ENCODE data around the gene BPHL. TPM values are rescaled to one million over a fixed set of nuclear protein-coding genes. Genes with fewer than 3 reads are reported as not detected.

The BPHL gene
- total and polyA plus RNA-seq, 2 of the 4 experiments (the other 2 are of a cell fraction) = 14.7 to 16.3 TPM

- H3K14ac ChIP-seq (replicated peaks; ENCODE audit: low read depth, low read length) = no peak overlapping the region
- intact Hi-C loops (cut with micrococcal nuclease) = no loop called here
- no TSS peak for BruUV-seq (replicated peaks)
- ATAC-seq (ENCODE audit: low read depth) (no peak), DNase-seq (no peak)
- H4K5ac ChIP-seq (ENCODE audit: low read depth, low read length) = no peak overlapping the region
- H2BK15ac ChIP-seq (ENCODE audit: low read depth, low read length) = no peak overlapping the region
- H3K9ac ChIP-seq (ENCODE audit: low read depth, low read length) = no peak overlapping the region
- peaks cover 20% of the 10 kb centered on the region; the same call in 1 of the 2 replicates for H3K9me1 ChIP-seq (ENCODE audit: insufficient read depth, low read length)
- no peaks in the 10 kb centered on the region for H3K9me3 ChIP-seq (ENCODE audit: control insufficient read depth, insufficient read depth, low read length)
- no peaks in the 10 kb centered on the region for H3K27me3 ChIP-seq (ENCODE audit: control insufficient read depth, insufficient read depth, low read length)
- no peak overlapping the region for H3K4me2 ChIP-seq (ENCODE audit: low read depth, low read length)
- peaks cover 11% of the 10 kb centered on the region for H4K20me1 ChIP-seq (ENCODE audit: insufficient read depth, low read length)
- H2BK20ac ChIP-seq (ENCODE audit: low read depth, low read length) = no peak overlapping the region
- H3K4me3 ChIP-seq (ENCODE audit: insufficient read depth, low read depth, low read length) = no peak overlapping the region
- H3K23ac ChIP-seq (ENCODE audit: low read depth, low read length) = no peak overlapping the region
- in situ Hi-C loops (cut with MboI; ENCODE audit: low sequenced_read_pairs) = no loop called here
- no peak overlapping the region for H2AFZ ChIP-seq (replicated peaks; ENCODE audit: low read length, poor library complexity)
- no peak overlapping the region for H2AK9ac ChIP-seq (replicated peaks; ENCODE audit: low read depth, low read length, poor library complexity)
- no peak overlapping the region for H2AK5ac ChIP-seq (ENCODE audit: low read depth, low read length)
- H3K4ac ChIP-seq (ENCODE audit: low read depth, low read length) = no peak overlapping the region
- TF ChIP-seq RFX5 (IDR thresholded peaks at IDR 0.05; ENCODE audit: low read depth, low read length) (no peak), ELK1 (IDR thresholded peaks at IDR 0.05; ENCODE audit: borderline replicate concordance, low read depth, low read length) (no peak), MXI1 (IDR thresholded peaks at IDR 0.05; ENCODE audit: borderline replicate concordance, low read depth, low read length) (no peak), NFE2L2 (IDR thresholded peaks at IDR 0.05; ENCODE audit: low read depth, low read length) (no peak), CEBPB (IDR thresholded peaks at IDR 0.05; ENCODE audit: low read depth, low read length) (no peak), MAFK (IDR thresholded peaks at IDR 0.05; ENCODE audit: low read depth, low read length) (no peak), RCOR1 (IDR thresholded peaks at IDR 0.05; ENCODE audit: insufficient replicate concordance, low read length) (no peak), MAZ (IDR thresholded peaks at IDR 0.05; ENCODE audit: borderline replicate concordance, low read depth, low read length) (no peak), SMC3 (IDR thresholded peaks at IDR 0.05; ENCODE audit: low read depth, low read length) (no peak)
- no peak overlapping the region for H2BK120ac ChIP-seq (ENCODE audit: low read depth, low read length)
- H4K91ac ChIP-seq (ENCODE audit: insufficient read depth, low read depth, low read length) = no peak overlapping the region
- H2BK5ac ChIP-seq (ENCODE audit: low read depth, low read length, poor library complexity, severe bottlenecking) = no peak overlapping the region
- H4K8ac ChIP-seq (ENCODE audit: low read depth in 2 of 2, low read length in 2 of 2) = no peak overlapping the region
- CTCF ChIA-PET = no interaction called here
- no CpG with 5 or more reads among the region's 1 CpG for WGBS, 2 experiments (ENCODE audit: extremely low coverage in 2 of 2, insufficient read length in 1 of 2)
- H3K4me1 ChIP-seq (ENCODE audit: control insufficient read depth, insufficient read depth, low read length) = peaks cover 4% of the 10 kb centered on the region
- H3K27ac ChIP-seq (ENCODE audit: insufficient read depth, low read length) = no peak overlapping the region
- no peak overlapping the region for H3K18ac ChIP-seq (ENCODE audit: low read depth, low read length)
- dilution Hi-C loops (cut with HindIII; ENCODE audit: low sequenced_read_pairs, unreplicated experiment) = no loop called here
- H3K36me3 ChIP-seq (ENCODE audit: control insufficient read depth, insufficient read depth, low read length) = peaks cover 47% of the 10 kb centered on the region
- no peak overlapping the region for H3K56ac ChIP-seq (ENCODE audit: extremely low read depth, insufficient read depth, low read length)
- POLR2A ChIA-PET (ENCODE audit: unreplicated experiment) = no interaction called here
- H3K79me1 ChIP-seq (ENCODE audit: low read depth in 1 of 2, low read length in 2 of 2) = peaks cover 42 to 71% of the 10 kb centered on the region in 2 experiments
Measured at GRCh38 chr6:3079682-3080081, 38.8 kb upstream of the BPHL start.

Measured in IMR-90 (cell line).